Ovary (tissue), 3 donors: ENCODE results near the gene MYH15.

Experiments used
- EP300 ChIP-seq: sonication (generic); formaldehyde crosslinking; IDR thresholded peaks from one replicate; pipeline ENCODE4 v1.6.1; 2017; ENCODE audit warnings: antibody characterized with exemption
- POLR2A ChIP-seq: fragments of 450-650 bp; IDR thresholded peaks from one replicate; pipeline ENCODE4 v1.6.1; 2017; ENCODE audit warnings: antibody characterized with exemption, mild to moderate bottlenecking, moderate library complexity
- TF ChIP-seq, protein P1 (sequence below), 3 donors: fragments of 450-650 bp in 2 of 3; fragments of 200-600 bp in 1 of 3; IDR thresholded peaks; one replicate each; pipeline versions ENCODE4 v1.5.1 to v1.8.0; 2016 to 2022; ENCODE audit warnings: antibody characterized with exemption in 3 of 3, mild to moderate bottlenecking in 1 of 3
- donor health status: DM: no; HTN: no; CAD: no.

DNA sequence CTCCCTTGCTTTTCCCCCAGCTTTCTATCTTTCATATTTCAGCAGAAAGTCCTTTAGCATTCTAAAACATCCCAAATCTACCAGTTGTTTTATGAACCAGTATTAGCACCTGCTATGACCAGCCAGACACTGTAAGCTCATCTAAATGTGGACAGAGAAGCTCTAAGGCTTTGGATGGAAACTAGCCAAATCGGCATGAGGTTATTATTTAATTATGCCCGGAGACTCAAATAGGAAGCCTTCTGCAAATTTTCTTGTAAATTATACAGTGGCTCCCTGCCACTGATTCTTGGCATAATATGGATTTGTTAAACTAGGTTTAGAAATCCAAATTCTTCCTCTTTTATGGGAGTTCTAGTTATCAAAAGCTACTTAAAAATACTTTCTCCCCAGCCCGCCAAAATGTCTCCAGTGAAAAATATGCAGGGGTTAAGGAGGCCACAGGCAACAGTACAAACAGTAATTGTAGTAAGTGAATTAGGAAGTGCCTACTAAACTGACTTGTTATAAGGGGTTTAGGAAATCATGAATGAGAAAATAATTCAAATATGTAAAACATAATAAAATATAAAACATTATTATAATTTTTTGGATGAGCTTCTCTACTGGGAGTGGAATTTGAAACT lies 15.4 kb downstream of the MYH15 start:
- TF ChIP-seq, protein P1, sequence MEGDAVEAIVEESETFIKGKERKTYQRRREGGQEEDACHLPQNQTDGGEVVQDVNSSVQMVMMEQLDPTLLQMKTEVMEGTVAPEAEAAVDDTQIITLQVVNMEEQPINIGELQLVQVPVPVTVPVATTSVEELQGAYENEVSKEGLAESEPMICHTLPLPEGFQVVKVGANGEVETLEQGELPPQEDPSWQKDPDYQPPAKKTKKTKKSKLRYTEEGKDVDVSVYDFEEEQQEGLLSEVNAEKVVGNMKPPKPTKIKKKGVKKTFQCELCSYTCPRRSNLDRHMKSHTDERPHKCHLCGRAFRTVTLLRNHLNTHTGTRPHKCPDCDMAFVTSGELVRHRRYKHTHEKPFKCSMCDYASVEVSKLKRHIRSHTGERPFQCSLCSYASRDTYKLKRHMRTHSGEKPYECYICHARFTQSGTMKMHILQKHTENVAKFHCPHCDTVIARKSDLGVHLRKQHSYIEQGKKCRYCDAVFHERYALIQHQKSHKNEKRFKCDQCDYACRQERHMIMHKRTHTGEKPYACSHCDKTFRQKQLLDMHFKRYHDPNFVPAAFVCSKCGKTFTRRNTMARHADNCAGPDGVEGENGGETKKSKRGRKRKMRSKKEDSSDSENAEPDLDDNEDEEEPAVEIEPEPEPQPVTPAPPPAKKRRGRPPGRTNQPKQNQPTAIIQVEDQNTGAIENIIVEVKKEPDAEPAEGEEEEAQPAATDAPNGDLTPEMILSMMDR (IDR thresholded peaks at IDR 0.05), result no peak
- TF ChIP-seq POLR2A (no peak), EP300 (no peak)
